NCI-H1930 (cell line): ENCODE results near the gene TEX14.

Experiments
- DNase-seq, 2 experiments: peaks; one replicate each; lab custom pipeline; 2025; lab: John Stamatoyannopoulos, UW

TEX14 gene, protein sequence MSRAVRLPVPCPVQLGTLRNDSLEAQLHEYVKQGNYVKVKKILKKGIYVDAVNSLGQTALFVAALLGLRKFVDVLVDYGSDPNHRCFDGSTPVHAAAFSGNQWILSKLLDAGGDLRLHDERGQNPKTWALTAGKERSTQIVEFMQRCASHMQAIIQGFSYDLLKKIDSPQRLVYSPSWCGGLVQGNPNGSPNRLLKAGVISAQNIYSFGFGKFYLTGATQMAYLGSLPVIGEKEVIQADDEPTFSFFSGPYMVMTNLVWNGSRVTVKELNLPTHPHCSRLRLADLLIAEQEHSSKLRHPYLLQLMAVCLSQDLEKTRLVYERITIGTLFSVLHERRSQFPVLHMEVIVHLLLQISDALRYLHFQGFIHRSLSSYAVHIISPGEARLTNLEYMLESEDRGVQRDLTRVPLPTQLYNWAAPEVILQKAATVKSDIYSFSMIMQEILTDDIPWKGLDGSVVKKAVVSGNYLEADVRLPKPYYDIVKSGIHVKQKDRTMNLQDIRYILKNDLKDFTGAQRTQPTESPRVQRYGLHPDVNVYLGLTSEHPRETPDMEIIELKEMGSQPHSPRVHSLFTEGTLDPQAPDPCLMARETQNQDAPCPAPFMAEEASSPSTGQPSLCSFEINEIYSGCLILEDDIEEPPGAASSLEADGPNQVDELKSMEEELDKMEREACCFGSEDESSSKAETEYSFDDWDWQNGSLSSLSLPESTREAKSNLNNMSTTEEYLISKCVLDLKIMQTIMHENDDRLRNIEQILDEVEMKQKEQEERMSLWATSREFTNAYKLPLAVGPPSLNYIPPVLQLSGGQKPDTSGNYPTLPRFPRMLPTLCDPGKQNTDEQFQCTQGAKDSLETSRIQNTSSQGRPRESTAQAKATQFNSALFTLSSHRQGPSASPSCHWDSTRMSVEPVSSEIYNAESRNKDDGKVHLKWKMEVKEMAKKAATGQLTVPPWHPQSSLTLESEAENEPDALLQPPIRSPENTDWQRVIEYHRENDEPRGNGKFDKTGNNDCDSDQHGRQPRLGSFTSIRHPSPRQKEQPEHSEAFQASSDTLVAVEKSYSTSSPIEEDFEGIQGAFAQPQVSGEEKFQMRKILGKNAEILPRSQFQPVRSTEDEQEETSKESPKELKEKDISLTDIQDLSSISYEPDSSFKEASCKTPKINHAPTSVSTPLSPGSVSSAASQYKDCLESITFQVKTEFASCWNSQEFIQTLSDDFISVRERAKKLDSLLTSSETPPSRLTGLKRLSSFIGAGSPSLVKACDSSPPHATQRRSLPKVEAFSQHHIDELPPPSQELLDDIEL (N-terminal part only)

DNA sequence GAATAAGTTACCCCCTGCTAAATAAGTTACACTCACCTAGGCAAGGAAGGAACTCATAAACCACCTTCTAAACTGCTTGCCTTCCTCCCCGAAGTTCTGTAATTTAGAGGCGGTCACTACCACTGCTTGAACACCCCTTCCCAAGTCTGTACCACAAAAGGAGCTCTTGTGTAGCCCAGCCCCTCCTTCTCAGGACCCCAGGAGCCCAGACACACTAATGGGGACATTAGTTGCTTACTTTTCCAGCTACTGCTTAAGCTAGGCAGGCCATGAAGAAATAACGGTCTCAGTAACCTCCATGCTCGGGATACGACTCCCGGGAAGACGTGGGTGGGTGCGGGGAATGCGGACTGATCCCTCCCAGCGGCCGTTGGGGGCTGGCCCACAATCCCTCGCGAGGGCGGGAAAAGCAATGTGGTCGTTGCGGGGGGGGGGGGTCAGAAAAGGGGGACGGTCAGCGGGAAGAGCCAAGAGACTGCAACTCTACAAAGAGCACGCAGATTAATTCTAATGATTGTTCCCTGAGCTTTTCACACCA is at the start of gene TEX14:
Gene TEX14, minus strand, starts transcription at position 345 of the 538 bp plus-strand sequence. CDS start 40,044 bp downstream, outside the sequence.
- DNase-seq: peak; percentile 69 to 73

DNA sequence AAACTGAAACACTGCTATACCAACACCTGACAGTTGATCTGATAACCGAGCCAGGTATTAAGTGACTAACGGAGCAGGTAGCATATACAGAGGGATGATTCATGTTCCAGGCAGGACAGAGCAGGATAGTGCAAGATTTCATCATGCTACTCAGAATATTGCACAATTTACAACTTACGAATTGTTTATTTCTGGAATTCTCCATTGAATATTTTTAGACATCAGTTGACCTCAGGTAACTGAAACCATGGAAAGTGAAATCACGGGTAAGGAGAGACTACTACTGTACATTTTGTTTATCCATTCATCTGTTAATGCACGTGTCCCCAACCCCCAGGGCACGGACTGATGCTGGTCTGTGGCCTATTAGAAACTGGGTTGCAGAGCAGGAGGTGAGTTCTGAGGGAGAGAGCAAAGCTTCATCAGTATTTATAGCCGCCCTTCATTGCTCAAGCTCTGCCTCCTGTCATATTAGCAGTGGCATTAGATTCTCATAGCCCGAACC is 49.3 kb upstream of the TEX14 start:
- DNase-seq: no peak

DNA sequence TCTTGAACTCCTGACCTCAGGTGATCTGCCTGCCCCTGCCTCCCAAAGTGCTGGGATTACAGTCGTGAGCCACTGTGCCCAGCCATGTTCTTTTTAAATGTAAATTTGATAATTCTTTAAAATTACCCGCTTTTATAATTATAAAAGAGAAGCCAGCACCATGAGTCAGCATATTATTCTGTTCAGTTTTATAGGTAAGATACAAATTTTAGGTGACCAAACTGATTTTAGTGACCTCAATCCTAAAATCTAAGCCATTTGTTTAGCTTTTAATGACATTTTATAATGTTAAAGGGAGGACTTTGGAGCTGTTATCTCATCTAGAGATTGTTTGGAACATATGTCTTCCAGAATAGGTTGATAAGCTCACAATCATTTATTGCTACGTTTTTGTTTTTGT is 43.0 kb upstream of the TEX14 start:
- DNase-seq: no peak

DNA sequence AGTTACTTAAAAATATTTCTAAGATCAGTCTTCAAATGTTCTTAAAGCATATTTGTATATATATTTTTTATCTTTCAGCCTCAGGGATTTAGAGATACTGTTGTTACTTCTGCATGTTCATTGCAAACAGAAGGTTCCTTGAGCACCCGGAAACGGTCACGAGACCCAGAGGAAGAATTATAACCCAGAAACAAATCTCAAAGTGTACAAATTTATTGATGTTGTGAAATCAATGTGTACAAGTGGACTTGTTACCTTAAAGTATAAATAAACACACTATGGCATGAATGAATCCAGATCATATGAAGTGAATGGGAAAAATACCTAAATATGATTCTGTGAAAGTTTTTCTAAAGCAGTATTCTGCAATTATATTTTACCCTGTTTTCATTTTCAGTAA is 42.2 kb upstream of the TEX14 start:
- DNase-seq: no peak

DNA sequence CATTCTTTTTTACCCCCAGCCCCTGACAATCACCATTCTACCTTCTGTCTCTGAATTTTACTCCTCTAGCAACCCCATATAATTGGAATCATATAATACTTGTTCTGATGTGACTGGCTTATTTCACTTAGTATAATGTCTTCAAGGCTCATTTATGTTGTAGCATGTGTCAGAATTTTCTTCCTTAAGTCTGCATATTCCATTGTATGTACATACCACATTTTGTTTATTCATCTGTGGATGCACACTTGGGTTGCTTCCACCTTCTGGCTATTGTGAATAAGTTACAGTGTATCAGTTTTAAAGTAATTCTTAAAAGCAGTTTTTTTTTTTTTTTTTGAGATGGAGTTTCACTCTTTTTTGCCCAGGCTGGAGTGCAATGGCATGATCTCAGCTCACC is 39.1 kb upstream of the TEX14 start:
- DNase-seq: no peak

DNA sequence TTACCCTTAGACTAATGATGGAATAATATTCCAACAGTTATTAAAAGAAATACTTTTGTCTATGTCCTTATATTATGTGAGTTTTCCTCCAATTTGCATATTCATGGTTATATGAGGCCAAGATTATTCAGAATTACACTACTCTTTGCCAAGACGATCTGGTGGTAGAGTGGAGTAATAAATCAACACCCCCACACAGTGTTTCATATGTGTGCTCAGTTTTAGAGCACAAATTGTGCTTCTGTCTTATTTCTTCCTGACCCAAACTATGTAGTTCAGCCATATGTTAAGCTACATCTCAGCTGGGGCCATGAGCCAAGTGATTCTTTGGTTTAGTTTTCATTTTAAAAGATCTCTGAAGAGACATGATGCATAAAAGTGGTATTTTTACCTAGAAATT is 37.0 kb upstream of the TEX14 start:
- DNase-seq: no peak

DNA sequence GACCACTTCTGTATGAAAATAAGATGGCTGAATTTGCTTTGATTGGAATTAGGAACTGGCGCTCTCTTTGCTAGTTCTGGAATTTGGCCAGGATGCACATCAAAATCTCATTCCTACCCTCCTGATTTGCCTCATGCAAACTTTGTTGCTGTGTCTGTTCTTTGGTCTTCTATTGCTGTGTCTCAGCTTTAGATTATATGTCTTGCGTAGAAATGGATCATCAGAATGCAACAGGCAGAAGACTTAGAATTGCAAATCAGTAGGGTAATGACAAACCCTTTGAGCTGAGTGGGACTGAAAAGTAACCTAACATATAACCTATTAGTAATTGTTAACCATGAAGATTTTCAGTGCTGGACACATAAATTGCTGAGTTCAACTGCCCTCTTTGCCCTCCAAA is 30.9 kb upstream of the TEX14 start:
- no peak for DNase-seq

DNA sequence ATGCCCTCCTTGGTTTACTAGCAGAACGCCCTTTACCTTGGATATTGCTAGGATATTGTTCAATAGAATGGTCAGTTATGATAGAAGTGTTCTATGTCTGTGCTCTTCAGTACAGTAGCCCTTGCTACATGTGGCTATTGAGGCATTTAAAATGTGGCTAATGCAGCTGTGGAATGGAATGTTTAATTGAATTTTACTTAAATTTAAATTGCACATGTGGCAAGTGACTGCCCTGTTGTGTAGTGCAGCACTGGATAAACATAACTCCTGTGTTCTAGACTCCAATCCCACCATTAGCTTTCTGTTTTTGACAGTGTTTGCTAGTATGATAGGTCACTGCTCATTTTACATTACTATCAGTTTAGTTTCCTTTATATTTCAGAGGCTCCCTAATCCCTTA is 30.4 kb upstream of the TEX14 start:
- DNase-seq: no peak

DNA sequence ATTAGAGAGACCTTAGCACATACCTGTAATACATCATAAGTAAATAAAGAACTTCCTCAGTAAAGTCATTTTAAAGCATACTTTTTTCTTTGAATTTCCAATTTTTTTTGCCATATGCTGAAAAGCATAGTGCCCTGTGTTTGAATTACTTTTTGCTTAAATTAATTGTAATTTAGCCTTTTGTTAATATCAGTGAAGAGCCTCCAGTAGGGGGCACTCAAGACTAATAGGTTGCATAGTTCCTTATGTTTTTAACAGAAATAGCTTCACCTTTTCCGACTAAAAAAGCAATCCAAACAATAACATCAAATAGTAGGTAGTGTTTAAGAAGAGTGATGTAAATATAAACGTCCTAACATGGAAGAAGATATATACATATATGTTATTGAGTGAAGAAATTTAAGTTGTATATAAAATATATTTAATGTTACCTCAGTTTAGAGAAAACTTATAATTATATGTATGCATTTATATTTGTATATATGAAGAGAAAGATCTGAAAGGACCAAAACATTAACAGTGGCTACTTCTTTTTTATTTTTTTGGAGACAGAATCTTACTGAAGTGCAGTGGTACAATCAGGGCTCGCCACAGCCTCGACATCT is 19.2 kb upstream of the TEX14 start:
- peak in 1 of 2 experiments; percentile 29 for DNase-seq

DNA sequence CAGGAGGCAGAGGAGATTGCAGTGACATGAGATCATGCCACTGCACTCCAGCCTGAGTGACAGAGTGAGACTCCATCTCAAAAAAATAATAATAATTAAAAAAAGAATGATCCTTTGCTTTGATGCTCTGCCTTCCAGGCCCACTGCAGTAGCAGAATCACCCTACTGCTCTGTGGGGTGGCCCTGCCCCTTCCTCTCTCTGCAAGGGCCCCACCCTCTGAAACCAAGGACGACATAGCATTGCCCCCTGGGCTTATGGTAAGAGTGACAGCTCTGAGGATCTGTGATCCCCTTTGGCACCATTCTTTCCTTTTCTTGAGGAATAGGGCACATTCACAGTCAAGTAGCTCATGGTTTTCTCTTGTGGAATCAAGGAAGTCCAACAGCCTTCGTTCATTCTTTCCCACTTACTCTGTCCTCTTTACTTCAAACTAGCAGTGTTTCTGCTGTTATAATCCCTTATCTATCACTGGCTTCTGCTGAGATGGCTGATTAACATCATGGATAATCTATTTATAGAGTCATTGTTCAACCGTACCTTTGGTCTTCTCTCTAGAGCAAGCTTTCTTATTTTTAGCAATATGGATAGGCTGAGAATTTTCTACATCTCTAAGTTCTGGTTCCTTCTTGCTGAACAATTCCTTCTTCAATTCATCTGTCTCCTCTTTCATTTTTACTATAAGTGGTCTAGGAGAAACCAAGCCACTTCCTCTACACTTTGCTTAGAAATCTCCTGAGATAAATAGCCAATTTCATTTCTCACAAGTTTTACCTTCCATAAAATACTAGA is 14.7 kb upstream of the TEX14 start:
- DNase-seq: no peak

DNA sequence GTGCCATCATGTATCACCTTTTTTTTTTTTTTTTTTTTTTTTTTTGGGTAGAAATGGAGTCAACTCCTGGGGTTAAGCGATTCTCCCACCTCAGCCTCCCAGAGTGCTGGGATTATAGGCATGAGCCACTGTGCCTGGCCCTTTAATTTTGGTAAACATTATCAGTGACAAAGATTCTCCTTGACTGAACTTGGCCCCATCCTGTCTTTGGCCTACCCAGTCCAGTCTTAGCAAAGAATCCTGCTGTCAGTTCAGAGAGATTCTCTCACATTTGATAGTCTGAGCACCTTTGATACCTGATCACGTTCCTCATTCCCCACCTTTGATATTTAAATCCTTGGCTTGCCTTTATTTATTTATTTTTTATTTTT is 12.1 kb upstream of the TEX14 start:
- DNase-seq: no peak

DNA sequence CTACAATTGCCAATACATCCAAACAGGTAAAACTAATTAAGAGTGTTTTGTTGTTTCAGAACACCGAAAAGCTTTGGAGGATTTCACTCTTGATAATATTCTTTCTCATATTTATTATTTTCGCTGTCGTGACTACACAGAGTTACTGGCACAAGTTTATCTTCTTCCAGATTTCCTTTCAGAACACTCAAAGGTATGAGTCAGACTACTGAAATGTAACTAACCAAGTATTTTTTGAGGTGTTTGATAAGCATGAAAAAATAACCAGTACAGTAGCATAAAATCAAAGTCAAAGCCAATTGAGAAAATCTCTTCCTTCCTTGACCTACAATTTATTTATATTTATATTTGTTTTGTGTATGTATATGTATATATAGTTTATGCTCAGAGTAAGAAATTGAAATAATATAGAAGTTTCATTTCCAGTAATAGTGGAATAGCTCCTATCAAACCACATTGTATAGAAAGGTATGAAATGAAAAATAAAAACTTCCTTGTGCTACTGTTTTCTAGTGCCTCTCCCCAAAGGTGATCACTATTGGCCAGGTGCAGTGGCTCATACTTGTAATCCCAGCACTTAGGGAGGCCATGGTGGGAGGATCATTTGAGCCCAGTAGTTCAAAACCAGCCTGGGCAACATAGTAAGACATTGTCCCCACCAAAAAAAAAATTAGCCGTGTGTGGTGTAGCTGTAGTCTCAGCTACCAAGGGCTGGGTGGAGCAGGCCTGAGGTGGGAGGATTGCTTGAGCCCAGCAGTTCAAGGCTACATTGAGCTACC is 11.5 kb upstream of the TEX14 start:
- no peak for DNase-seq

DNA sequence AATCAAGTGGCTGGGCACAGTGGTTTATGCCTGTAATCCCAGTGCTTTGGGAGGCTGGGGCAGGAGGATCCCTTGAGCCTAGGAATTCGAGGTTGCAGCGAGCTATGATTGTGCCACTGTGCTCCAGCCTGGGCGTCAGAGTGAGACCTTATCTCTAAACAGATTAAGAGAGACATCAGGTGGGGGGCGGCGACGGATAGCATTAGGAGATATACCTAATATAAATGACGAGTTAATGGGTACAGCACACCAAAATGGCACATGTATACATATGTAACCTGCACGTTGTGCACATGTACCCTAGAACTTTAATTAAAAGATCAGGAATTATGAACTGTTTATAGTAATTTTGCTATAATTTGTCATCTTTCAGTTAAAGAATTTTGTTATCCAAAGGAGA is 10.9 kb upstream of the TEX14 start:
- no peak for DNase-seq

DNA sequence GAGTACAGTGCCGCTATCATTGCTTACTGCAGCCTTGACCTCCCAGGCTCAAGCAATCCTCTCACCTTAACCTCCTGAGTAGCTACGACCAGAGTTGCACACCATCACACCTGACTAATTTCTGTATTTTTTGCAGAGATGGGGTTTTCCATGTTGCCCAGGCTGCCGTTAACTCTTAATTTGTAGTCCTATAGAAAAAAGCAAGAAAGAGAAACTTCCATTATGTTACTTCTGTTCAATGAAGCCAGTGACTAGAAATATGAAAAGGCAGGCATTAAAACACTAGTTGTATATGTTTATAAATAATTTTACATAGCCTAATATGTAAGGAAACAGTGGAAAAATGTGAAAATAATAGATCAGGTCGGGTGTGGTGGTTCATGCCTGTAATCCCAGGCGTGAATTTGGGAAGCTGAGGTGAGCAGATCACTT is 10.2 kb upstream of the TEX14 start:
- no peak for DNase-seq

DNA sequence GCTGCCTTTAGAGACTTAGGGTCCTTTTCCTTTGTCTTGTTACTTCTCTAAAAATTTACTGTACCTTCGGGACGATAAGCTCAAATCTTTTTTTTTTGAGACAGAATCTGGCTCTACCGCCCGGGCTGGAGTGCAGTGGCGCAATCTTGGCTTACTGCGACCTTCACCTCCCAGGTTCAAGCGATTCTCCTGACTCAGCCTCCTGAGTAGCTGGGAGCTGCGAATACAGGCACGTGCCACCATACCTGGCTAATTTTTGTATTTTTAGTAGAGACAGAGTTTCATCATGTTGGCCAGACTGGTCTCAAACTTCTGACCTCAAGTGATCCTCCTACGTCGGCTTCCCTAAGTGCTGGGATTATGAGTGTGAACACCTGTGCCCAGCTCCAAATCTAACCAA is 7.9 kb upstream of the TEX14 start:
- no peak for DNase-seq

DNA sequence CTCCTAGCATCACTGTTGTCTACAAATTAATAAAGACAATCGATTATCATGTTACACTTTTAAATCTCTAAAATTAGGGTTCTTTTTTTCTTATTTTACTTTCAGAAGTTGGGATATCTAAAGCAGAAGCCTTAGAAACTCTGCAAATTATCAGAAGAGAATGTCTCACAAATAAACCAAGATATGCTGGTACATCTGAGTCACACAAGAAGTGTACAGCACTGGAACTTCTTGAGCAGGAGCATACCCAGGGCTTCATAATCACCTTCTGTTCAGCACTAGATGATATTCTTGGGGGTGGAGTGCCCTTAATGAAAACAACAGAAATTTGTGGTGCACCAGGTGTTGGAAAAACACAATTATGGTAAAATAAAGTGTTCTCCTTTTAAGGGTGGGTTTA is 3.0 kb upstream of the TEX14 start:
- no peak for DNase-seq

DNA sequence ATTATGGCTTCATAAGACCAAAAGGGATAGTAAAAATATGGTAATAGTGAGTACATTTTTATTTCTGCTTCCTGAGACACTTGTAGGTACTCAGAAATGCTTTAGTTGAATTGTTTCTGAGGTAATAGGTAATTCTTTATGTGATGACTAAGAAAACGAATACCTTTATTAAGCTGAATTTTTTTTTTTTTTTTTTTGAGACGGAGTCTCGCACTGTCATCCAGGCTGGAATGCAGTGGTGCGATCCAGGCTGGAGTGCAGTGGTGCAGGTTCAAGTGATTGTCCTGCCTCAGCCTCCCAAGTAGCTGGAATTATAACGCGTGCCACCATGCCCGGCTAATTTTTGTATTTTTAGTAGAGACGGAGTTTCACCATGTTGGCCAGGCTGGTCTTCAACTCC is 2.5 kb upstream of the TEX14 start:
- DNase-seq: no peak

DNA sequence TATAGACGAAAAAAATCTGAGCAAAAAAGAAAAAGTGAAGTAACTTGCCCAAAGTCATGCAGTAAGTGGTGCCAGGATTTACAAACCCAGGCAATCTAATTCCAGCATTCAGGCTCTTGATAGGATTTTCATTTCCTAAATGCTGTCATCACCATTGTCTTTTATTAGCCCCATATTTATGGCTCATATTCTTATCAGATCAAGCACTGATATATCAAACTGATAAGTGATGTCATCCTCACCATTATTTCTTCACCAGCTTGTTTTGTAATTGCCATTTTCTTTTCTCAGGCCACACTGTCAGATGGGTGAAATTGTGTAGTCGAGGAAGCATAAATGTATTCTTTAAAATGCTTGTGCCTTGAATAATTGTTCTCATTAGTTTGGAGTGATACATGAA is 1.9 kb upstream of the TEX14 start:
- no peak for DNase-seq

DNA sequence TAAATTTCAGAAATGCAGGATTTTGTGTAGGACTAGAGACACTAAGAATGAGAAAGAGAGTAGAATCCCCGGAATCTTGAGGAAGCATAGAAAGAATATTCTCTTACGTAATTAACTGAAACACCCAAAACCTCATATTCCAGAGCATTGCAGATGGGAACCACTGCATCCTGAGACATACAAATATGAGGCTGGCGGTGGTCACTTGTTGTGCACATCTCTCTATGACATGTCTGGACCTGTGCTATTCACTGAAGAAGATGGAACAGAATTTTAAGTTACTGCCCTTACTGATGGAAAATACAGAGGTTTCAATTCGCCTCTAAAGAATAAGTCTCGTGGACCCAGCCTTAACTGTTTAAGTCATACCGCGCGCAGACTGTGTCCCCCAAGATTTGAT is 1.4 kb upstream of the TEX14 start:
- DNase-seq: no peak
